ENCODE measurements around the gene TAF11L12.
"Not testable (repeated sequence)": the region's sequence is repeated elsewhere in the genome, so short reads cannot be mapped to it uniquely, and the experiment has no call there.

The TAF11L12 gene

DNA sequence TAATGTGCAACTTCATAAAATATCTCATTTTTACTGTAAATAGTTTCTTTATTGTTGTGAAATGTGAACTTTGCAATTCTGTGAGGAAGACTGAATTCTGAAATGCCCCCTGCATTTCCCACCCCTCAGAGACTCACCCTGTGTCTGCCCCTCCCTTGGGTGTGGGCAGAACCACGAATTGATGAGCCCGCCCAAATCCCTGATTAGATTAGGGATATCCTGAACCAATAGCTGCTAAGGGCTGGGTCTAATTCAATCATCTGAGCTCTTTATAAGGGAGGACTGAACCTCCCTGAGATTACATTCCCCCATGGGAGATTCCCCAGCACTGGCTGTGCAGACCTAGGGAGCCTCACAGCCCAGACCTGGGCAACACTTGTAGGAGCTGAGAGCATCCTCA, at the start of gene TAF11L12:
TAF11L12 (plus strand) TSS at position 301 of the 400 bp plus-strand sequence.
- H3K4me1 Mint-ChIP-seq, H3K4me3 Mint-ChIP-seq, DNase-seq, H3K36me3 Mint-ChIP-seq, CTCF ChIA-PET, H3K27ac Mint-ChIP-seq, H3K27me3 Mint-ChIP-seq: not testable (repeated sequence)
- peaks cover 22% of the 10 kb centered on the region for H3K9me3 Mint-ChIP-seq

DNA sequence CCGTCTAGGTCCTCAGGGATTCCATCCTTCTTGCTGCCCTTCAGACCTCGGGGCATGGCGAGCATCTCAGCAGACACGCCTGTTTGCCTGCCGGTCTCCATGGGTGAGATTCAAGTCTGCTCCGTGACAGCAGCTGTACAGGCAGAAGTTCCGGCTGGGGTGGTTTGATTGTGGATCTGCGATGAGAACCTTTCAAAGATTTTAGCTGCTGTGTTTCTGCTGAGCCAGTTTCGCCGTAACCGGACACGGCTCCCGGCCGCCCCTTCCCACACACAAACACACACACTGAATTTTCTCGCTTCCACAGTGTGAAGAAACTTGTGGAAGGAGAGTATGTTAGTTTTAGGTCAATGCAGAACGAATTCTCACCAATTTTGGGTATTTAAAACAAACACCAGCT, 24.5 kb upstream of the TAF11L12 start, which contains the start of gene TAF11L7:
TAF11L7 (minus strand) TSS at position 101 of the 400 bp plus-strand sequence.
- DNase-seq, H3K27me3 Mint-ChIP-seq, CTCF ChIA-PET, H3K36me3 Mint-ChIP-seq, H3K27ac Mint-ChIP-seq, H3K4me1 Mint-ChIP-seq, H3K4me3 Mint-ChIP-seq, H3K9me3 Mint-ChIP-seq: not testable (repeated sequence)

DNA sequence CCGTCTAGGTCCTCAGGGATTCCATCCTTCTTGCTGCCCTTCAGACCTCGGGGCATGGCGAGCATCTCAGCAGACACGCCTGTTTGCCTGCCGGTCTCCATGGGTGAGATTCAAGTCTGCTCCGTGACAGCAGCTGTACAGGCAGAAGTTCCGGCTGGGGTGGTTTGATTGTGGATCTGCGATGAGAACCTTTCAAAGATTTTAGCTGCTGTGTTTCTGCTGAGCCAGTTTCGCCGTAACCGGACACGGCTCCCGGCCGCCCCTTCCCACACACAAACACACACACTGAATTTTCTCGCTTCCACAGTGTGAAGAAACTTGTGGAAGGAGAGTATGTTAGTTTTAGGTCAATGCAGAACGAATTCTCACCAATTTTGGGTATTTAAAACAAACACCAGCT, 19.3 kb upstream of the TAF11L12 start, which contains the start of gene TAF11L8:
TAF11L8 (minus strand) TSS at position 101 of the 400 bp plus-strand sequence.
- H3K4me3 Mint-ChIP-seq, H3K36me3 Mint-ChIP-seq, H3K4me1 Mint-ChIP-seq, H3K27me3 Mint-ChIP-seq, DNase-seq, H3K27ac Mint-ChIP-seq, CTCF ChIA-PET, H3K9me3 Mint-ChIP-seq: not testable (repeated sequence)

DNA sequence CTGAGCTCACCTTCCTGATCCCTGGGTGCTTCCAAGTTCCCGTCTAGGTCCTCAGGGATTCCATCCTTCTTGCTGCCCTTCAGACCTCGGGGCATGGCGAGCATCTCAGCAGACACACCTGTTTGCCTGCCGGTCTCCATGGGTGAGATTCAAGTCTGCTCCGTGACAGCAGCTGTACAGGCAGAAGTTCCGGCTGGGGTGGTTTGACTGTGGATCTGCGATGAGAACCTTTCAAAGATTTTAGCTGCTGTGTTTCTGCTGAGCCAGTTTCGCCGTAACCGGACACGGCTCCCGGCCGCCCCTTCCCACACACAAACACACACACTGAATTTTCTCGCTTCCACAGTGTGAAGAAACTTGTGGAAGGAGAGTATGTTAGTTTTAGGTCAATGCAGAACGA, 15.9 kb upstream of the TAF11L12 start, which contains the start of gene TAF11L9:
TAF11L9 (minus strand) TSS at position 140 of the 400 bp plus-strand sequence.
- DNase-seq, H3K27me3 Mint-ChIP-seq, H3K9me3 Mint-ChIP-seq, CTCF ChIA-PET, H3K4me1 Mint-ChIP-seq, H3K27ac Mint-ChIP-seq, H3K36me3 Mint-ChIP-seq, H3K4me3 Mint-ChIP-seq: not testable (repeated sequence)

DNA sequence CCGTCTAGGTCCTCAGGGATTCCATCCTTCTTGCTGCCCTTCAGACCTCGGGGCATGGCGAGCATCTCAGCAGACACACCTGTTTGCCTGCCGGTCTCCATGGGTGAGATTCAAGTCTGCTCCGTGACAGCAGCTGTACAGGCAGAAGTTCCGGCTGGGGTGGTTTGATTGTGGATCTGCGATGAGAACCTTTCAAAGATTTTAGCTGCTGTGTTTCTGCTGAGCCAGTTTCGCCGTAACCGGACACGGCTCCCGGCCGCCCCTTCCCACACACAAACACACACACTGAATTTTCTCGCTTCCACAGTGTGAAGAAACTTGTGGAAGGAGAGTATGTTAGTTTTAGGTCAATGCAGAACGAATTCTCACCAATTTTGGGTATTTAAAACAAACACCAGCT, 12.5 kb upstream of the TAF11L12 start, which contains the start of gene TAF11L10:
TAF11L10 (minus strand) TSS at position 101 of the 400 bp plus-strand sequence.
- H3K4me3 Mint-ChIP-seq, H3K36me3 Mint-ChIP-seq, H3K4me1 Mint-ChIP-seq, DNase-seq, H3K27ac Mint-ChIP-seq, H3K9me3 Mint-ChIP-seq, CTCF ChIA-PET, H3K27me3 Mint-ChIP-seq: not testable (repeated sequence)

DNA sequence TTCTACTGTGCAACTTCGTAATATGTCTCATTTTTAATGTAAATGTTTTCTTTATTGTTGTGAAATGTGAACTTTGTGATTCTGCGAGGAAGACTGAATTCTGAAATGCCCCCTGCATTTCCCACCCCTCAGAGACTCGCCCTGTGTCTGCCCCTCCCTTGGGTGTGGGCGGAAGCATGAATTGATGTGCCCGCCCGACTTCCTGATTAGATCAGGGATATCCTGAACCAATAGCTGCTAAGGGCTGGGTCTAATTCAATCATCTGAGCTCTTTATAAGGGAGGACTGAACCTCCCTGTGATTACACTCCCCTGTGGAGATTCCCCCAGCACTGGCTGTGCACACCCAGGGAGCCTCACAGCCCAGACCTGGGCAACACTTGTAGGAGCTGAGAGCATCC, 6.3 kb upstream of the TAF11L12 start, which contains the start of gene TAF11L11:
TAF11L11 (plus strand) TSS at position 304 of the 400 bp plus-strand sequence.
- H3K4me1 Mint-ChIP-seq, H3K27me3 Mint-ChIP-seq, H3K4me3 Mint-ChIP-seq, CTCF ChIA-PET, H3K27ac Mint-ChIP-seq, DNase-seq, H3K36me3 Mint-ChIP-seq: not testable (repeated sequence)
- H3K9me3 Mint-ChIP-seq: peaks cover 22% of the 10 kb centered on the region

DNA sequence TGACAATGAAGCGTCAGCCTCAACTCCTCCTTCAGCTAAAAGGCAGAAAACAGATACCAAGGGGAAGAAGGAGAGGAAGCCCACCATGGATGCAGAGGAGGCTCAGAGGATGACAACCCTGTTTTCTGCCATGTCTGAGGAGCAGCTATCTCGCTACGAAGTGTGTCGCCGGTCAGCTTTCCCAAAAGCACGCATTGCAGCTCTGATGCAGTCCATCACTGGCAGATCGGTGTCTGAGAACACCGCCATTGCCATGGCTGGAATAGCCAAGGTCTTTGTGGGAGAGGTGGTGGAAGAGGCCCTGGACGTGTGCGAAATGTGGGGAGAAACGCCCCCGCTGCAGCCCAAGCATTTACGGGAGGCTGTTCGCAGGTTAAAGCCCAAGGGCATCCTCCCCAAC, 5.2 kb upstream of the TAF11L12 start:
- Mint-ChIP-seq H3K36me3 (no peaks in the 10 kb centered on the region), H3K27ac (no peak overlapping the region), H3K4me3 (no peak overlapping the region), H3K9me3 (peaks cover 20% of the 10 kb centered on the region), H3K4me1 (no peaks in the 10 kb centered on the region), H3K27me3 (no peaks in the 10 kb centered on the region)
- no peak for DNase-seq
- CTCF ChIA-PET: no interaction called here

DNA sequence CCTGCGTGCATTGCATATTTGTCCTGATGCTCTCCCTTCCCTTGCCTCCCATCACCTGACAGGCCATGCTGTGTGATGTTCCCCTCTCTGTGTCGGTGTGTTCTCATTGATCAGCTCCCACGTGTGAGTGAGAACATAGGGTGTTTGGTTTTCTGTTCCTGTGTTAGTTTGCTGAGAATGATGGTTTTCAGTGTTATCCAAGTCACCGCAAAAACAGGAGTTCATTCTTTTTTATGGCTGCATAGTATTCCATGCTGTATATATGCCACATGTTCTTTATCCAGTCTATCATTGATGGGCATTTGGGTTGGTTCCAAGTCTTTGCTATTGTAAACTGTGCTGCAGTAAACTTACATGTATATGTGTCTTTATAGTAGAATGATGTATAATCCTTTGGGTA, 2.7 kb upstream of the TAF11L12 start:
- peaks cover 25% of the 10 kb centered on the region for H3K9me3 Mint-ChIP-seq
- DNase-seq, H3K36me3 Mint-ChIP-seq, H3K4me3 Mint-ChIP-seq, CTCF ChIA-PET, H3K27me3 Mint-ChIP-seq, H3K27ac Mint-ChIP-seq, H3K4me1 Mint-ChIP-seq: not testable (repeated sequence)

DNA sequence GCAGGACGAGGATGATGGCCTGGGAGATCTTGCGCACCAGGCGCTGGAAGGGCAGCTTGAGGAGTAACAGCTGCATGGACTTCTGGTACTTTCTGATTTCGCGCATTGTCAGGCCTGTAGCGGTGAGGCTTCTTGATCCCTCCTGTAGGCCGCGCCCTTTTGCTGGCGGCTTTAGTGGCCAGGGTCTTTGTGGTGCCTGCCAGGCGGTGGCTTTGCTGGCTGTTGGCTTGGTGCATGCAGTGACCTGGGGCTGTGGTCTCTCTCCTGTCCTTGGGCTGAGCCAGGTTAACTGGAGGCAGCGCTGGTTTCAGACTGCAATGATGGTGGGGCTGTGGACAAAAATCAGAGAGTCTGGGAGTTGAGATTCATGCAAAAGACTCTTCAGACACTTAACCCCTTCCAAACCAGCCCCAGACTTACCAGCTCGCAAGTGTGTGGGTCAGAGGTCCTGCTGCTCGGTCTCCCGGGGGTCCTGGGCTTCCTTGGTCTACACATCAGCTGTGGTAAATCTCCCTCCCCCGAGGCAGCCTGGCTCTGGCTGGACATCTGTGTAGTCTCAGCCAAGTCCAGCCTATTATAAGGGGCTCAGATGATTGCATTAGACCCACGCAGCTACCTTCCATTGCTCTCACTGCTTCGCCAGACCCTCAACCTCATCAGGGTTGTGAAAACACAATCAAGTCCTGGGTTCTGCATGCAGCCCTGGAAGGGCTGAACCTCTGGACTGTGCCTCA, 4.8 kb downstream of the TAF11L12 start:
- no peaks in the 10 kb centered on the region for H3K27me3 Mint-ChIP-seq
- CTCF ChIA-PET: no interaction called here
- H3K9me3 Mint-ChIP-seq: peaks cover 22% of the 10 kb centered on the region
- no peaks in the 10 kb centered on the region for H3K36me3 Mint-ChIP-seq
- H3K4me1 Mint-ChIP-seq: no peaks in the 10 kb centered on the region
- H3K27ac Mint-ChIP-seq: no peak overlapping the region
- no peak overlapping the region for H3K4me3 Mint-ChIP-seq
- no peak for DNase-seq

DNA sequence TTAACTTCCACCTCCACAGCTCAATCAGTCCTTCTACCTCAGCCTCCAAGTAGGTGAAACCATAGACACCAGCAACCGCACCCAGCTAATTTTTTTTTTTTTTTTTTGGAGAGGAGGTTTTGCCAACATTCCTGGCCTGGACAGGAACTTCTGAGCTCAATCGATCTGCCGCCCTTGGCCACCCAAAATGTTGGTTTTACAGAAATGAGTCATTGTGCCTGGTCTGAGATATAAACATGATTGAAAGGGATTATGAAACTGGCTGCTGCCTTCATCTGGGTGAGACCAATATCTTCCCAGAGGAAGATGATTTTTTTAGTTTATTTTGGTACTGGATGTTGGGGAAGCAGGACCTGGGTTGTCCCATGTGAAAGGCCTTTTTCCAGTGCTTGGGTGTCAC, 9.2 kb downstream of the TAF11L12 start:
- H3K4me3 Mint-ChIP-seq: no peak overlapping the region
- CTCF ChIA-PET: no interaction called here
- no peaks in the 10 kb centered on the region for H3K4me1 Mint-ChIP-seq
- H3K36me3 Mint-ChIP-seq: no peaks in the 10 kb centered on the region
- H3K27ac Mint-ChIP-seq: no peak overlapping the region
- H3K27me3 Mint-ChIP-seq: no peaks in the 10 kb centered on the region
- no peak for DNase-seq
- H3K9me3 Mint-ChIP-seq: peaks cover 21% of the 10 kb centered on the region

DNA sequence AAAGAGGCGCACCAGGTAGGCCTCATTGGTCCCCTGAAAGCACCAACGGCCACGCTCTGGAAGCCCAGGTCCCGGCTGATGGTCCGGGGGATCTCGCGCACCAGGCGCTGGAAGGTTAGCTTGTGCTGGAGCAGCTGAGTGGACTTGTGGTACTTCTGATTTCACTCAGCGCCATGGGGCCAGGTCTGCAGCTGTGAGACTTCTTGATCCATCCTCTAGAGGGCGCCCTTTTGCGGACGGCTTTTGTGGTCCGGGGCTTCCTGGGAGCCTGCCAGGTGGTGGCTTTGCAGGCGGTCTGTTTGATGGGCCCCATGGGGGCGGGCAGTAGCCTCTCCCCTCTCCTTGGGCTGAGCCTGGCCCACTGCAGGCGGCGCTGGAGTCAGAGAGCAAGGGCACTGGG, 10.4 kb downstream of the TAF11L12 start:
- no peaks in the 10 kb centered on the region for H3K27me3 Mint-ChIP-seq
- H3K36me3 Mint-ChIP-seq: no peaks in the 10 kb centered on the region
- CTCF ChIA-PET: no interaction called here
- peaks cover 18% of the 10 kb centered on the region for H3K9me3 Mint-ChIP-seq
- no peak overlapping the region for H3K4me3 Mint-ChIP-seq
- no peak overlapping the region for H3K27ac Mint-ChIP-seq
- no peaks in the 10 kb centered on the region for H3K4me1 Mint-ChIP-seq
- DNase-seq: no peak

DNA sequence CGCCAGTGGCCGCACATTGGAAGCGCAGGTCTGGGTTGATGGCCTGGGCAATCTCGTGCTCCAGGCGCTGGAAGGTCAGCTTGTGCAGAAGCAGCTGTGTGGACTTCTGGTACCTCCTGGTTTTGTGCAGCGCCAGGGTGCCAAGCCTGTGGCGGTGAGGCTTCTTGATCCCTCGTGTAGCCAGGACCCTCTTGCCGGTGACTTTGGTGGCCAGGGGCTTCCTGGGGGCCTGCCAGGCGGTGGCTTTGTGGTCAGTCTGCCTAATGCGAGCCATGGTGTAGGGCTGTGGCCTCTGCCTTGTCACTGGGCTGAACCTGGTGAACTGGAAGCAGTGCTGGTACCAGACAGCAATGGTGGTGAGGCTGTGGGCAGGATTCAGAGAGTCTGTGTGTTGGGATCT, 15.5 kb downstream of the TAF11L12 start:
- CTCF ChIA-PET: no interaction called here
- Mint-ChIP-seq H3K9me3 (peaks cover 7% of the 10 kb centered on the region), H3K27ac (no peak overlapping the region), H3K36me3 (no peaks in the 10 kb centered on the region), H3K4me1 (no peaks in the 10 kb centered on the region), H3K4me3 (no peak overlapping the region), H3K27me3 (no peaks in the 10 kb centered on the region)
- no peak for DNase-seq

DNA sequence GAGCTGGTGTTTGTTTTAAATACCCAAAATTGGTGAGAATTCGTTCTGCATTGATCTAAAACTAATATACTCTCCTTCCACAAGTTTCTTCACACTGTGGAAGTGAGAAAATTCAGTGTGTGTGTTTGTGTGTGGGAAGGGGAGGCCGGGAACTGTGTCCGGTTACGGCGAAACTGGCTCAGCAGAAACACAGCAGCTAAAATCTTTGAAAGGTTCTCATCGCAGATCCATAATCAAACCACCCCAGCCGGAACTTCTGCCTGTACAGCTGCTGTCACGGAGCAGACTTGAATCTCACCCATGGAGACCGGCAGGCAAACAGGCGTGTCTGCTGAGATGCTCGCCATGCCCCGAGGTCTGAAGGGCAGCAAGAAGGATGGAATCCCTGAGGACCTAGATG, 21.6 kb downstream of the TAF11L12 start, which contains the start of gene TAF11L13:
TAF11L13 (plus strand) TSS at position 301 of the 400 bp plus-strand sequence.
- H3K9me3 Mint-ChIP-seq: peaks cover 16% of the 10 kb centered on the region
- H3K4me3 Mint-ChIP-seq, H3K36me3 Mint-ChIP-seq, H3K4me1 Mint-ChIP-seq, H3K27me3 Mint-ChIP-seq, CTCF ChIA-PET, H3K27ac Mint-ChIP-seq, DNase-seq: not testable (repeated sequence)

DNA sequence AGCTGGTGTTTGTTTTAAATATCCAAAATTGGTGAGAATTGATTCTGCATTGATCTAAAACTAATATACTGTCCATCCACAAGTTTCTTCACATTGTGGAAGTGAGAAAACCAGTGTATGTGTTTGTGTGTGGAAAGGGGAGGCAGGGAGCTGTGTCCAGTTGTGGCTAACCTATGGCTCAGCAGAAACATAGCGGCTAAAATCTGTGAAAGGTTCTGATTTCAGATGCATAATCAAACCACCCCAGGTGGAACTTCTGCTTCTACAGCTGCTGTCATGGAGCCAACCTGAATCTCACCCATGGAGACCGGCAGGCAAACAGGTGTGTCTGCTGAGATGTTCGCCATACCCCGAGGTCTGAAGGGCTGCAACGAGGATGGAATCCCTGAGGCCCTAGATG, 24.0 kb downstream of the TAF11L12 start, which contains the start of gene TAF11L14:
TAF11L14 (plus strand) TSS at position 301 of the 400 bp plus-strand sequence.
- CTCF ChIA-PET: no interaction called here

DNA sequence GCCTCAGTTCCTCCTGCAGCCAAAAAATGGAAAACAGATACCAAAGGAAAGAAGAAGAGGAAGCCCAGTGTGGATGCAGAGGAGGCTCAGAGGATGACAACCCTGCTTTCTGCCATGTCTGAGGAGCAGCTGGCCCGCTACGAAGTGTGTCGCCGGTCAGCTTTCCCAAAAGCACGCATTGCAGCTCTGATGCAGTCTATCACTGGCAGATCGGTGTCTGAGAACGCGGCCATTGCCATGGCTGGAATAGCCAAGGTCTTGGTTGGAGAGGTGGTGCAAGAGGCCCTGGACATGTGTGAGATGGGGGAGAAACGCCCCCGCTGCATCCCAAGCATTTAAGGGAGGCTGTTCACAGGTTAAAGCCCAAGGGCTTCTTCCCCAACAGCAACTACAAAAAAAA, 39.0 kb downstream of the TAF11L12 start:
- DNase-seq, H3K4me3 Mint-ChIP-seq, H3K4me1 Mint-ChIP-seq, H3K27me3 Mint-ChIP-seq, CTCF ChIA-PET, H3K27ac Mint-ChIP-seq, H3K9me3 Mint-ChIP-seq, H3K36me3 Mint-ChIP-seq: not testable (repeated sequence)

More for the DNA sequence above, 24.0 kb downstream of the TAF11L12 start, which contains the start of gene TAF11L14:
- Mint-ChIP-seq H3K36me3 (no peaks in the 10 kb centered on the region), H3K4me1 (no peaks in the 10 kb centered on the region), H3K9me3 (peaks cover 16% of the 10 kb centered on the region), H3K4me3 (no peak within 1 kb of the TSS), H3K27me3 (no peaks in the 10 kb centered on the region), H3K27ac (no peak within 1 kb of the TSS)
- DNase-seq: no peak
